Esophagus squamous epithelium (tissue), 4 donors: ENCODE data around the gene RBM17.

ENCODE experiments used
- POLR2A ChIP-seq, 4 donors: fragments of 450-650 bp; IDR thresholded peaks; one replicate each; pipeline ENCODE4 v1.6.1; 2017; ENCODE audit warnings: antibody characterized with exemption in 4 of 4, mild to moderate bottlenecking in 4 of 4, moderate library complexity in 3 of 4
- TF ChIP-seq, protein P1 (sequence below), 6 experiments: fragments of 450-650 bp in 4 of 6; fragments of 200-600 bp in 2 of 6; sonication (generic) in 2 of 6; IDR thresholded peaks; one replicate each; pipeline ENCODE4 v1.5.1; 2016 to 2019; ENCODE audit warnings: antibody characterized with exemption in 6 of 6, mild to moderate bottlenecking in 4 of 6, moderate library complexity in 4 of 6

DNA sequence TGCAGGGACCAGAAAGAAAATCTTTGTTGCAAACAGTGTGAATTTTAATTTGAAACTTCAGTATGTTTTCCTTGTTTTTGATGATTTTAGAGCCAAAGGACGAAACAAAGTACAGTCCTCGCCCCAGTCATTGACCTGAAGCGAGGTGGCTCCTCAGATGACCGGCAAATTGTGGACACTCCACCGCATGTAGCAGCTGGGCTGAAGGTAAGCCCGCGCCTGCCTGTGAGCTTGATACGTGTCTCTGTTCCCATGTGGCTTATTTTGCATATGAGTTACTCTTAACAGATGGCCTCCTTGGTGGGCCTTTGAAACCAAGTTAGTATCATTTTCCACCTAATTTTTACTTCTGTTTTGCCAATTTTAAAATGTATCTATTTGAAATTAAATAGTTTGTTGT lies 12.3 kb downstream of the RBM17 start:
- TF ChIP-seq, protein P1, sequence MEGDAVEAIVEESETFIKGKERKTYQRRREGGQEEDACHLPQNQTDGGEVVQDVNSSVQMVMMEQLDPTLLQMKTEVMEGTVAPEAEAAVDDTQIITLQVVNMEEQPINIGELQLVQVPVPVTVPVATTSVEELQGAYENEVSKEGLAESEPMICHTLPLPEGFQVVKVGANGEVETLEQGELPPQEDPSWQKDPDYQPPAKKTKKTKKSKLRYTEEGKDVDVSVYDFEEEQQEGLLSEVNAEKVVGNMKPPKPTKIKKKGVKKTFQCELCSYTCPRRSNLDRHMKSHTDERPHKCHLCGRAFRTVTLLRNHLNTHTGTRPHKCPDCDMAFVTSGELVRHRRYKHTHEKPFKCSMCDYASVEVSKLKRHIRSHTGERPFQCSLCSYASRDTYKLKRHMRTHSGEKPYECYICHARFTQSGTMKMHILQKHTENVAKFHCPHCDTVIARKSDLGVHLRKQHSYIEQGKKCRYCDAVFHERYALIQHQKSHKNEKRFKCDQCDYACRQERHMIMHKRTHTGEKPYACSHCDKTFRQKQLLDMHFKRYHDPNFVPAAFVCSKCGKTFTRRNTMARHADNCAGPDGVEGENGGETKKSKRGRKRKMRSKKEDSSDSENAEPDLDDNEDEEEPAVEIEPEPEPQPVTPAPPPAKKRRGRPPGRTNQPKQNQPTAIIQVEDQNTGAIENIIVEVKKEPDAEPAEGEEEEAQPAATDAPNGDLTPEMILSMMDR (IDR thresholded peaks at IDR 0.05), result no peak
- no peak for TF ChIP-seq POLR2A (IDR thresholded peaks at IDR 0.05)
